PC-3 (cell line): Measurements from ENCODE around the gene SFMBT1. TPM values are rescaled to one million over a fixed set of nuclear protein-coding genes. Genes with fewer than 3 reads are reported as not detected.

Experiments
- ATAC-seq: fragments of 200-7000 bp; cut with Tn5 transposase; 2 replicates; pipeline ENCODE4 v1.9.1; 2020; ENCODE audit warnings: mild to moderate bottlenecking, moderate library complexity
- BruUV-seq: library from RNA; stranded (reverse); fragments of 400-500 nt; replicated peaks from 2 replicates; lab custom pipeline; 2021; lab: Mats Ljungman, UMichigan
- CTCF ChIA-PET: fragments of 300-600 bp; sonication (Branson Sonifier 250); formaldehyde crosslinking; loops from one replicate; lab custom pipeline; 2022; ENCODE audit warnings: antibody characterized with exemption; lab: Charles Lee
- POLR2A ChIA-PET: fragments of 300-600 bp; sonication (Branson Sonifier 250); formaldehyde crosslinking; loops from one replicate; lab custom pipeline; 2022; ENCODE audit warnings: antibody characterized with exemption; ENCODE audit not compliant: unreplicated experiment; lab: Charles Lee
- DNase-seq: peaks from one replicate; pipeline ENCODE4 v3.0.0-alpha.2; 2015
- H2AFZ ChIP-seq: fragments of 300-600 bp; sonication (generic); 2 replicates; pipeline ENCODE4 v1.6.0; 2016; ENCODE audit warnings: antibody characterized with exemption, low read length
- H3F3A ChIP-seq: fragments of 300-600 bp; sonication (generic); one replicate; pipeline ENCODE4 v1.6.0; 2017; ENCODE audit warnings: antibody characterized with exemption, low read length, control low read depth, mild to moderate bottlenecking; ENCODE audit not compliant: unreplicated experiment
- H3K27ac ChIP-seq: fragments of 300-600 bp; sonication (generic); 2 replicates; pipeline ENCODE4 v1.5.1; 2016; ENCODE audit warnings: mild to moderate bottlenecking, low read length
- H3K27me3 ChIP-seq: fragments of 300-600 bp; sonication (generic); 2 replicates; pipeline ENCODE4 v1.6.1; 2016; ENCODE audit warnings: low read length, mixed read lengths
- H3K36me3 ChIP-seq: fragments of 300-600 bp; sonication (generic); 2 replicates; pipeline ENCODE4 v1.6.1; 2016; ENCODE audit warnings: low read depth, mixed run types, low read length, mixed read lengths
- H3K4me1 ChIP-seq: fragments of 300-600 bp; sonication (generic); 2 replicates; pipeline ENCODE4 v1.5.1; 2016; ENCODE audit warnings: low read length; ENCODE audit not compliant: insufficient read depth
- H3K4me2 ChIP-seq: fragments of 300-600 bp; sonication (generic); 2 replicates; pipeline ENCODE4 v1.6.0; 2016; ENCODE audit warnings: low read length
- H3K4me3 ChIP-seq: fragments of 300-600 bp; sonication (generic); 2 replicates; pipeline ENCODE4 v1.5.1; 2016; ENCODE audit warnings: mild to moderate bottlenecking, low read length, mixed read lengths
- H3K79me2 ChIP-seq: fragments of 300-600 bp; sonication (generic); 2 replicates; pipeline ENCODE4 v1.6.1; 2017; ENCODE audit warnings: low read length, mixed read lengths
- H3K9ac ChIP-seq: fragments of 300-600 bp; sonication (generic); 2 replicates; pipeline ENCODE4 v1.6.0; 2016; ENCODE audit warnings: mild to moderate bottlenecking, low read length
- H3K9me2 ChIP-seq: fragments of 300-600 bp; sonication (generic); replicated peaks from 2 replicates; pipeline ENCODE4 v1.6.1; 2016; ENCODE audit warnings: mixed run types, low read length, mixed read lengths
- H3K9me3 ChIP-seq: fragments of 300-600 bp; sonication (generic); 2 replicates; pipeline ENCODE4 v1.6.1; 2016; ENCODE audit warnings: low read length, mixed read lengths
- H4K20me1 ChIP-seq: fragments of 300-600 bp; sonication (generic); 2 replicates; pipeline ENCODE4 v1.6.1; 2016; ENCODE audit warnings: low read length, mixed read lengths
- CTCF ChIP-seq: fragments of 300-600 bp; sonication (generic); conservative IDR thresholded peaks from 2 replicates; pipeline ENCODE4 v1.5.1; 2017; ENCODE audit warnings: antibody characterized with exemption, low read depth, mild to moderate bottlenecking, low read length
- EZH2 ChIP-seq: fragments of 300-600 bp; sonication (generic); IDR thresholded peaks from one replicate; pipeline ENCODE4 v1.6.1; 2017; ENCODE audit warnings: antibody characterized with exemption, mild to moderate bottlenecking, low read length; ENCODE audit not compliant: unreplicated experiment
- EZH2phosphoT487 ChIP-seq: fragments of 300-600 bp; sonication (generic); IDR thresholded peaks from 2 replicates; pipeline ENCODE4 v1.6.1; 2018; ENCODE audit warnings: mild to moderate bottlenecking, antibody characterized with exemption, low read length, borderline replicate concordance
- intact Hi-C: fragments of 100-400 bp; cut with micrococcal nuclease; formaldehyde crosslinking; loops from 2 replicates; pipeline ENCODE4 v1.9.0; 2023
- total RNA-seq: library from RNA; depleted of rRNA; stranded (reverse); fragments of >200 nt; gene quantifications from 2 replicates; pipeline ENCODE4 v1.2.3, GENCODE V29; 2014

SFMBT1 gene
- total RNA-seq, 1 experiment from 2014 or later = 10.8 TPM

GRCh38 chr3:53003320-53003719 is 42.6 kb downstream of the SFMBT1 start:
- Histone ChIP-seq H3K9me3 (no peaks in the 10 kb centered on the region), H3K9ac (no peak overlapping the region), H3K4me1 (no peaks in the 10 kb centered on the region), H3K4me3 (no peak overlapping the region), H3K9me2 (no peaks in the 10 kb centered on the region), H2AFZ (no peak overlapping the region), H4K20me1 (no peaks in the 10 kb centered on the region), H3K4me2 (no peak overlapping the region), H3K79me2 (peaks cover 21% of the 10 kb centered on the region), H3K36me3 (no peaks in the 10 kb centered on the region), H3K27me3 (no peaks in the 10 kb centered on the region), H3F3A (no peaks in the 10 kb centered on the region), H3K27ac (no peak overlapping the region)
- ChIA-PET CTCF (no interaction called here), POLR2A (no interaction called here)
- no peak for DNase-seq
- intact Hi-C loops = no loop called here
- ATAC-seq = no peak
- no TSS peak for BruUV-seq
- TF ChIP-seq EZH2phosphoT487 (no peak), EZH2 (no peak)

GRCh38 chr3:52998771-52999513 is 46.9 kb downstream of the SFMBT1 start:
- no peaks in the 10 kb centered on the region for H3K9me3 ChIP-seq
- ATAC-seq = no peak
- H3K9ac ChIP-seq = no peak overlapping the region
- no peaks in the 10 kb centered on the region for H3K27me3 ChIP-seq
- 0 out of 2 replicates have a peak, but pooled peaks cover 4% of the 10 kb centered on the region for H3K79me2 ChIP-seq
- no peaks in the 10 kb centered on the region for H3K9me2 ChIP-seq
- POLR2A ChIA-PET = no interaction called here
- H3F3A ChIP-seq = no peaks in the 10 kb centered on the region
- intact Hi-C loops = no loop called here
- H3K4me3 ChIP-seq = no peak overlapping the region
- no peak for TF ChIP-seq EZH2phosphoT487
- no peak for DNase-seq
- no peaks in the 10 kb centered on the region for H3K4me1 ChIP-seq
- H3K4me2 ChIP-seq = no peak overlapping the region
- CTCF ChIA-PET = no interaction called here
- no peak overlapping the region for H2AFZ ChIP-seq
- no peaks in the 10 kb centered on the region for H3K36me3 ChIP-seq
- no peaks in the 10 kb centered on the region for H4K20me1 ChIP-seq
- no TSS peak for BruUV-seq
- H3K27ac ChIP-seq = no peak overlapping the region

- TF ChIP-seq EZH2phosphoT487 (no peak), EZH2 (no peak), CTCF (no peak)
- Histone ChIP-seq H3K4me2 (no peak overlapping the region), H3F3A (no peaks in the 10 kb centered on the region), H3K9me2 (no peaks in the 10 kb centered on the region), H3K4me3 (no peak overlapping the region), H3K4me1 (no peaks in the 10 kb centered on the region), H3K27me3 (no peaks in the 10 kb centered on the region), H3K27ac (no peak overlapping the region), H3K9me3 (no peaks in the 10 kb centered on the region), H2AFZ (no peak overlapping the region), H3K36me3 (no peaks in the 10 kb centered on the region), H3K79me2 (peaks cover 19% of the 10 kb centered on the region), H3K9ac (no peak overlapping the region), H4K20me1 (no peaks in the 10 kb centered on the region)
- ChIA-PET POLR2A (no interaction called here), CTCF (no interaction called here)
- BruUV-seq = no TSS peak
- no peak for DNase-seq
- no peak for ATAC-seq
- intact Hi-C loops = no loop called here
These were observed 55.2 kb downstream of the SFMBT1 start for GRCh38 chr3:52990637-52991036.

GRCh38 chr3:52986938-52987337 is 58.9 kb downstream of the SFMBT1 start:
- ATAC-seq (no peak), DNase-seq (no peak)
- Histone ChIP-seq H3K9me2 (no peaks in the 10 kb centered on the region), H3K27ac (no peak overlapping the region), H3K79me2 (peaks cover 19% of the 10 kb centered on the region), H3K4me1 (no peaks in the 10 kb centered on the region), H3K4me3 (no peak overlapping the region), H3K9me3 (no peaks in the 10 kb centered on the region), H3K4me2 (no peak overlapping the region), H2AFZ (no peak overlapping the region), H3K27me3 (no peaks in the 10 kb centered on the region), H3K36me3 (no peaks in the 10 kb centered on the region), H4K20me1 (no peaks in the 10 kb centered on the region), H3F3A (no peaks in the 10 kb centered on the region), H3K9ac (no peak overlapping the region)
- CTCF ChIA-PET = no interaction called here
- TF ChIP-seq CTCF (peak; percentile 41), EZH2 (no peak)
- BruUV-seq = no TSS peak
- intact Hi-C loops = no loop called here
- POLR2A ChIA-PET = no interaction called here
